ES-I3 (cell line): ENCODE measurements around the gene ARMS2.

Experiments used
- H3K36me3 ChIP-seq: 2 replicates; pipeline ENCODE4 v1.6.1; 2013; ENCODE audit warnings: mild to moderate bottlenecking, low read length, control low read depth, moderate library complexity; ENCODE audit not compliant: insufficient read depth
- H3K4me1 ChIP-seq: 2 replicates; pipeline ENCODE4 v1.6.1; 2013; ENCODE audit warnings: mild to moderate bottlenecking, control low read depth, low read length; ENCODE audit not compliant: insufficient read depth
- H3K9ac ChIP-seq: 2 replicates; pipeline ENCODE4 v1.6.1; 2013; ENCODE audit warnings: low read depth, mild to moderate bottlenecking, low read length, moderate library complexity
- H3K9me3 ChIP-seq: 2 replicates; pipeline ENCODE4 v1.6.1; 2013; ENCODE audit warnings: mild to moderate bottlenecking, low read length, moderate library complexity; ENCODE audit not compliant: control insufficient read depth, insufficient read depth

The ARMS2 gene

GRCh38 chr10:122435212-122435827, 19.1 kb upstream of the ARMS2 start:
- Histone ChIP-seq H3K4me1 (no peaks in the 10 kb centered on the region), H3K9me3 (no peaks in the 10 kb centered on the region), H3K36me3 (no peaks in the 10 kb centered on the region), H3K9ac (no peak overlapping the region)

- Histone ChIP-seq H3K9ac (no peak overlapping the region), H3K9me3 (peaks cover 2% of the 10 kb centered on the region; the same call in 1 of the 2 replicates)
These were observed 12.5 kb upstream of the ARMS2 start for GRCh38 chr10:122441961-122442360.

GRCh38 chr10:122445469-122445868, 9.0 kb upstream of the ARMS2 start:
- Histone ChIP-seq H3K4me1 (no peaks in the 10 kb centered on the region), H3K9me3 (peaks cover 3% of the 10 kb centered on the region; the same call in 1 of the 2 replicates)

More at GRCh38 chr10:122441961-122442360, 12.5 kb upstream of the ARMS2 start:
- no peaks in the 10 kb centered on the region for H3K36me3 ChIP-seq
- no peaks in the 10 kb centered on the region for H3K4me1 ChIP-seq

GRCh38 chr10:122445904-122446303, 8.5 kb upstream of the ARMS2 start:
- Histone ChIP-seq H3K9me3 (peaks cover 3% of the 10 kb centered on the region; the same call in 1 of the 2 replicates), H3K36me3 (no peaks in the 10 kb centered on the region)

More at GRCh38 chr10:122445469-122445868, 9.0 kb upstream of the ARMS2 start:
- Histone ChIP-seq H3K36me3 (no peaks in the 10 kb centered on the region), H3K9ac (no peak overlapping the region)

GRCh38 chr10:122446668-122447423, 7.6 kb upstream of the ARMS2 start:
- Histone ChIP-seq H3K4me1 (no peaks in the 10 kb centered on the region), H3K36me3 (no peaks in the 10 kb centered on the region), H3K9ac (no peak overlapping the region), H3K9me3 (peaks cover 3% of the 10 kb centered on the region; the same call in 1 of the 2 replicates)

More at GRCh38 chr10:122445904-122446303, 8.5 kb upstream of the ARMS2 start:
- no peak overlapping the region for H3K9ac ChIP-seq
- H3K4me1 ChIP-seq: no peaks in the 10 kb centered on the region

GRCh38 chr10:122448600-122448999, 5.9 kb upstream of the ARMS2 start:
- Histone ChIP-seq H3K9me3 (peaks cover 3% of the 10 kb centered on the region; the same call in 1 of the 2 replicates), H3K36me3 (no peaks in the 10 kb centered on the region), H3K9ac (no peak overlapping the region), H3K4me1 (no peaks in the 10 kb centered on the region)

- Histone ChIP-seq H3K9ac (no peak overlapping the region), H3K9me3 (peaks cover 3% of the 10 kb centered on the region; the same call in 1 of the 2 replicates), H3K36me3 (no peaks in the 10 kb centered on the region), H3K4me1 (no peaks in the 10 kb centered on the region)
These were observed 5.3 kb upstream of the ARMS2 start for GRCh38 chr10:122449153-122449552.

GRCh38 chr10:122450353-122450990, 4.0 kb upstream of the ARMS2 start:
- Histone ChIP-seq H3K4me1 (no peaks in the 10 kb centered on the region), H3K9ac (no peak overlapping the region), H3K36me3 (no peaks in the 10 kb centered on the region), H3K9me3 (peaks cover 3% of the 10 kb centered on the region; the same call in 1 of the 2 replicates)

GRCh38 chr10:122454071-122454470, 382 bp upstream of the ARMS2 start:
- H3K4me1 ChIP-seq: no peaks in the 10 kb centered on the region
- no peaks in the 10 kb centered on the region for H3K9me3 ChIP-seq
- no peaks in the 10 kb centered on the region for H3K36me3 ChIP-seq
- H3K9ac ChIP-seq: no peak overlapping the region

GRCh38 chr10:122455376-122456079, 1.1 kb downstream of the ARMS2 start:
- Histone ChIP-seq H3K4me1 (no peaks in the 10 kb centered on the region; the same call in 1 of the 2 replicates), H3K9me3 (no peaks in the 10 kb centered on the region), H3K36me3 (no peaks in the 10 kb centered on the region), H3K9ac (no peak overlapping the region)

- Histone ChIP-seq H3K36me3 (no peaks in the 10 kb centered on the region), H3K4me1 (peaks cover under 1% of the 10 kb centered on the region; the same call in 1 of the 2 replicates), H3K9me3 (no peaks in the 10 kb centered on the region), H3K9ac (no peak overlapping the region)
These were observed 3.5 kb downstream of the ARMS2 start for GRCh38 chr10:122457934-122458333.

GRCh38 chr10:122458693-122459092, 4.2 kb downstream of the ARMS2 start:
- Histone ChIP-seq H3K9me3 (no peaks in the 10 kb centered on the region), H3K36me3 (no peaks in the 10 kb centered on the region), H3K9ac (no peak overlapping the region), H3K4me1 (peaks cover 3% of the 10 kb centered on the region)

GRCh38 chr10:122459561-122460273, 5.3 kb downstream of the ARMS2 start:
- peaks cover 3% of the 10 kb centered on the region for H3K4me1 ChIP-seq
- H3K9ac ChIP-seq: no peak overlapping the region

More at GRCh38 chr10:122459561-122460273, 5.3 kb downstream of the ARMS2 start:
- Histone ChIP-seq H3K9me3 (no peaks in the 10 kb centered on the region), H3K36me3 (no peaks in the 10 kb centered on the region)
